GM19035 (cell line): ENCODE measurements around the gene DIPK2A.

ENCODE experiments used
- ATAC-seq: cut with Tn5 transposase; IDR thresholded peaks from one replicate; pipeline ENCODE4 v1.9.1; 2021; ENCODE audit not compliant: unreplicated experiment

Gene DIPK2A, protein sequence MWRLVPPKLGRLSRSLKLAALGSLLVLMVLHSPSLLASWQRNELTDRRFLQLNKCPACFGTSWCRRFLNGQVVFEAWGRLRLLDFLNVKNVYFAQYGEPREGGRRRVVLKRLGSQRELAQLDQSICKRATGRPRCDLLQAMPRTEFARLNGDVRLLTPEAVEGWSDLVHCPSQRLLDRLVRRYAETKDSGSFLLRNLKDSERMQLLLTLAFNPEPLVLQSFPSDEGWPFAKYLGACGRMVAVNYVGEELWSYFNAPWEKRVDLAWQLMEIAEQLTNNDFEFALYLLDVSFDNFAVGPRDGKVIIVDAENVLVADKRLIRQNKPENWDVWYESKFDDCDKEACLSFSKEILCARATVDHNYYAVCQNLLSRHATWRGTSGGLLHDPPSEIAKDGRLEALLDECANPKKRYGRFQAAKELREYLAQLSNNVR

DNA sequence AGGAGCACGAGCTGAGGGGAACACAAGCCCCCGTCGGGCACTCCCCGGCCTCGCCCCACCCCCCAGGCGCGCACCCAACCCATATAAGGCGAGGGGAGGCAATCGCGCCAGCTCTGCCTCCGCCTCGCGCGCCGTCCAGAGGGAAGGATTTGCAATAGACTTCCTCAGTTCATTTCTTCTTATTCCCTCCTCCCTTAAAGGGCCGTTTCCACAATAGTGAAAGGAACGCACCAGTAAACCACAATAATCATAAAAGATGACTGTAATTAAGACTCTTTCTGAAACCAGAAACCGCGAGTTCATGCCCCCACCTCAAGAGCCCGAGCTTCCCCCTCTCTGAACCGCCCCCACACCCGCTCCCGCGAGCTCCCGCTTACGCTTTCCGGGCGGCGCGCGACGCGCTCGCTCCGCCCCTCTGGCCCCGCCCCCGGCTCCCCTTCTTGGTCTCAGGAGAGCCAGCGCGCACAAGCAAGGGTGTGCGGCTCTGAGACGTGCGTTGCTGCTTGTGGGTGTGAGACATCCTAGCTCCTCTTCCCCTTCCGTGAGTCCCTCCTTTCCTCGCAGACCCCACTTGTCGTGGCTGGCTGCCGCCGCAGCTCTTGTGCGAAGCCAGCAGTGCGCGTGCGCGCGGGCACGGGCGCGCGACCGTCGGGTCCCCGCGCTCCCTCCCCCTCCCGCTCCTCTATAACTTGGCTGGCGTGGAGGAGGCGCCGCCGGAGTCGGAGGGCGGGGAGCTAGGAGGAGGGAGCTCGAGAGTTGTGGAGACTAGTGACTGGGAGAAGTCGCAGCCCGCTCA is at the start of gene DIPK2A:
Gene DIPK2A (plus strand): TSS at position 465 of the 796 bp plus-strand sequence. CDS start 510 bp downstream, outside the sequence.
- ATAC-seq = peak; percentile 51

- ATAC-seq = peak; percentile 69
Observed at GRCh38 chr3:143924522-143925285, 46.9 kb upstream of the DIPK2A start.

DNA sequence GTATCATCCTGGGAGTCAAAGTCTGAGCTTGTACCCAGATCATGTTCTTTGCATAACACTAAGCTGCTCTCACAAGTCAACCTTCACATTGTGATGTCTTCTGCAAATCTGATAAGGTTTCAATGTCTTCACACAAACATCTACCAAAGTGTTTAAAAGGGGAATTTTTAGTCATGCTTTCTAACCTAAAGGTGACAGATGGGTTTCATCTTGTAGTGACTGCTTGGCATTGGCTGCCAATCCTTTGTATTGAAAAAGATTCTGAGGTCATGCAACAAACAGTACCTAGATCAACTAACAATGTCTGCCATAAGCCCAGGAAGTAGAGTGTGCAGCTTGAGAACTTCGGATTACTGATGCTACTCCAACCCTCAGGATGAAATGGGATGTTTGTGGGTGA is 43.6 kb upstream of the DIPK2A start:
- no peak for ATAC-seq

- no peak for ATAC-seq
Observed at GRCh38 chr3:143928541-143929255, 42.9 kb upstream of the DIPK2A start.

GRCh38 chr3:143934791-143935190 is 36.8 kb upstream of the DIPK2A start:
- ATAC-seq = no peak

DNA sequence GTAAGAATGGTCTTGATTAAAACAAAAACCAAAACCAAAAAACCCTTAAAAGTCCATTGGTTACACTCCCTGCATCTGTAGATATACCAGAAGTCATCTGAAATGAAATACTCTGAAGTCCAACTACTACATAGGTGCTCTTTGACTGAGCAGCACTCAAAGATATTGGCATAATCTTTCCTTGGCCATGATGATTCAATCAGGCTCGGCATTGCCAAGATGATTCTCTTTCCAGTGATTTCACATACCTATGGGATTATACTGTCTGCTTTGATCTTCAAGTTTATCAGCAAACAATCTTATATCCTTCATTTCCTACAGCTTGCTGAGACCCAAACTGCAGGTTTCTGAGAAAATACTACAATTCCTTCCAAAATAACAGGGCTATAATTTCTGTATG is 35.9 kb upstream of the DIPK2A start:
- no peak for ATAC-seq

DNA sequence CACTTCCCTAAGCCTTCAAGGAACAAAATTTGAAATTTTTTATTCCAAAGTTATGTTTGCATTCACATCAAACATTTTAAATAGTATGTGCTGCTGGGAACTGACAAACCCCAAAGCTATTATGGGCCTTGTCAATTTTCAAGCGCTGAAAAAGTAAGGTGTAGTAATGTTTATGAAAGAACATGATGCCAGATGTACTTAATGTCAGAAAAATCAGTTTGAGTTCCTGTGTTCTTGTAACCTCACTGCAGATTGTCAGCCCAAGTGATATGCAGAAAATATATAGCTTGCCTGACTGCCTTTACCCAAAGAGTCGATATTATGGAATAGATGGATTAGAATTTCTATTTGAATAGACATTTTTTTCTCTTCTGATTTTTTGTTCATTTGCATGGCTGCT is 20.8 kb upstream of the DIPK2A start:
- no peak for ATAC-seq

DNA sequence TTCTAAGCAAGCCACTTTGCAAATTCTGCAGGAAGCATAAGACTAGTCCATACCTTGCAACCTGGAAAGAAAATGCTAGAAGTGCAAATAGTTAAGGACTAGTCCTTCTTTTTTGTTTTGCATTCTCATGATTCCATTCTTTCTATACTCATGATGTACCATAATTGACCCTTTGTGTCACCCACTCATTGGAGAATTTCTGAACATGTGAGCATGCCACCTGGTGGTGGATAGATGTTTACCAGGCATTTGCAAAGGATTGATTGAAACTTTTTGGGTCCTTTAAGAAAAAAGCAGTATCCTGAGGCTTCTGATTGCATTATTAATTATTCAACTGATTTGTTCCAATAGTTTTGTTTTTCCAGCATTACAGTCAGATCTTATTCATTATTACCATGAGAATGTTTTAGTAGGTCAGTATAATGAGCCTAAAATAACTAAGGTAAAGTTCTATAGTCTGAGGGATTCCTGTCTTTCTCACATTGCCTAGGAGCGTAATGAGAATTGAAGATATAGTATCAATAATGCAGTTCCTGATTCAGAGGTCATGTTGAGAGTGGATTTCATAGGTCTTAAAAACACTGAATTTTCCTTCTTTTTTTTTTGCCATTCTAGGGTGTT is 20.2 kb upstream of the DIPK2A start:
- ATAC-seq = peak; percentile 79

GRCh38 chr3:143952569-143953072 is 19.0 kb upstream of the DIPK2A start:
- no peak for ATAC-seq

GRCh38 chr3:143955113-143955512 is 16.5 kb upstream of the DIPK2A start:
- no peak for ATAC-seq

DNA sequence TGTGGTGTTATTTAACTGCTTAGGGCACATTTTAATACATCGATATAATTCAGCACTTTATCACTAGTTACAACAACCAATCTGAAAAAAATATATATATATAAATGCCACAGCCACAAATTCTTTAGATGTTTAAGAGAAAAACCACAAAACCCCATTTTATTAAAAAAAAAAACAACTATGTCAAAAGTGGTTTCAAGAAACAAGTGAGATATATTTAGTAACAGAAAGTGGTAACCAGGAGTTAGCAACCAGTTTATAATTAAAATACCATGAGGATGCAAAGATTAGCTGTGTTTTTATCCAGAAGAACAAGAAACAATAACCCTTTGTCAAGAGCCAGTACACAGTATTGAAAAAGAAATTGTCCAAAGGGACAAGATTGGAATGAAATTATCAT is 14.8 kb upstream of the DIPK2A start:
- no peak for ATAC-seq

- no peak for ATAC-seq
Observed at GRCh38 chr3:143957453-143957852, 14.2 kb upstream of the DIPK2A start.

DNA sequence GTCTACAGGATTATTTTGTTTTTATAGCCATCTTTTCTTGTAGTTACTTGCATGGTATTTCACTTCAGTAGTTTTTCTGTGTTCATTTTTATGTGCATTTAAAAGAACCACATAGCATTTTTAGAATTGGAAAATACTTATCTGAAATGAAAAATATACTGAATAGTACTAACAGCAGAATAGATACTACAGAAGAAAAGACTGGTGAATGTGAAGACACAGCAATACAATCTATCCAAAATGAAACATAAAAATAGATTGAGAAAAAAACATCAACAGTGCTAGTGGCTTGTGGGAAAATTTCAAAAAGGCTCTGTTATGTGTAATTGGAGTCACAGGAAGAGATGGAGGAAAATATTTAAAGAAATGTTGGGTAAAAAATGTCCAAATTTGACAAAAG is 12.7 kb upstream of the DIPK2A start:
- ATAC-seq = no peak

- no peak for ATAC-seq
Observed at GRCh38 chr3:143961342-143961741, 10.3 kb upstream of the DIPK2A start.

DNA sequence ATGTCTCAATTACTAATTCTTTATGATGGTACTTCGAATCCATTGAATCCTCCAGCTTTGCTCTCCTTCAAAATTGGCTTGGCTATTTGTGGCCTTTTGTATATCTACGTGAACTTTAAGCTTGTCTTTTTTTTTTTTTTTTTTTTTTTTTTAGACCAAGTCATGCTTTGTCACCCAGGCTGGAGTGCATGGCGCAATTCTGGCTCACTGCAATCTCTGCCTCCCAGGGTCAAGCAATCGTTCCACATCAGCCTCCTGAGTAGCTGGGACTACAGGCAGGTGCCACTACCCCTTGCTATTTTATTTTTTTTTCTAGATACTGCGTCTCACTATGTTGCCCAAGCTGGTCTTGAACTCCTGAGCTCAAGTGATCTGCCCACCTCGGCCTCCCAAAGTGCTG is 7.7 kb upstream of the DIPK2A start:
- no peak for ATAC-seq

- peak; percentile 21 for ATAC-seq
Observed at GRCh38 chr3:143970773-143971358, 757 bp upstream of the DIPK2A start.

- no peak for ATAC-seq
Observed at GRCh38 chr3:143972155-143972504, 507 bp downstream of the DIPK2A start.

- ATAC-seq = peak; percentile 35
Observed at GRCh38 chr3:143972505-143973258, 1.1 kb downstream of the DIPK2A start.
